Activated gamma-delta T cell treated with anti-CD3 and anti-CD28 coated beads, Interleukin-2, amount 50 U/mL, for 16 hours (primary cell): ENCODE data around the gene SIRPB2.

Experiments
- DNase-seq: peaks from one replicate; pipeline ENCODE4 v3.0.0-alpha.2; 2020; ENCODE audit warnings: low read depth

SIRPB2 gene

GRCh38 chr20:1471242-1471641 is 20.0 kb downstream of the SIRPB2 start:
- no peak for DNase-seq

DNA sequence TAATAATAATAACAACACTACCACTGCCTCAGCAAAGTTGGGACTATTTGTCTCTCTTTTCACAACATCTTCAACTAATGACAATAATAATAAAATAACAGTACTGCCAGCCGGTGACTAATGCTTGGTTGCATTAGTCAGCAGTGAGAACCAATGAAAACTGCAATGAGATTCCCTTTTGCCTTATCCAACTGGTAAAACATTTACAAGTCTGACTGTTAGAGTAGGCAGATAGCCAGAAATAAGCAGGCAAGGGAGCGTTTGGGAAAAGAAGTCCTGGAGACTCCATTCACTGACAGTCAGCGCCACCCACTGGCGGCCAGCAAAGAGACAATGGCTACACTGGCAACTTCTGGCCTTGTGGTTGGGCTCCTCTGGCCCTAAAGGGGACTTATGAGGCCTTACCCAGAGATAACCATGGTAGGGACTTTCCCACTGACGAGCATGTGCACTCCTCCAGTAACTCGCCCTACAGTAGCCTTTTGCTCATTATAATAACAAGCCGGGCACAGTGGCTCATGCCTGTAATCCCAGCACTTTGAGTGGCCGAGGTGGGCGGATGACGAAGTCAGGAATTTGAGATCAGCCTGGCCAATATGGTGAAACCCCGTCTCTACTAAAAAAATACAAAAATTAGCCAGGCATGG is 21.2 kb downstream of the SIRPB2 start:
- DNase-seq: no peak

GRCh38 chr20:1469306-1469905 is 21.8 kb downstream of the SIRPB2 start:
- DNase-seq: no peak

GRCh38 chr20:1468117-1468624 is 23.0 kb downstream of the SIRPB2 start:
- DNase-seq: no peak

GRCh38 chr20:1467355-1468116 is 23.7 kb downstream of the SIRPB2 start:
- DNase-seq: no peak

DNA sequence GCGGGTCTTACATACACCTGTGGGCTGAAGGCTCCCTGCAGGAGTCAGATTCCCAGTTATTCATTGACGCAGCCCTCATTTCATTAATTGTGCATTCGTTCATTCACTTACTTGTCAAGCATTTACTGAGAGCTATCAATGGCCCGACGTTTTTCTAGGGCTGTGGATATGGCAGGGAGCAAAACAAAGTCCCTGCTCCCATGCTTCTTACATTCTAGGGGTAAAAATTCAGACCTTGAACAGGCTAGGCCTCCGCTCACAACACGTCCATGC is 24.2 kb downstream of the SIRPB2 start:
- no peak for DNase-seq

DNA sequence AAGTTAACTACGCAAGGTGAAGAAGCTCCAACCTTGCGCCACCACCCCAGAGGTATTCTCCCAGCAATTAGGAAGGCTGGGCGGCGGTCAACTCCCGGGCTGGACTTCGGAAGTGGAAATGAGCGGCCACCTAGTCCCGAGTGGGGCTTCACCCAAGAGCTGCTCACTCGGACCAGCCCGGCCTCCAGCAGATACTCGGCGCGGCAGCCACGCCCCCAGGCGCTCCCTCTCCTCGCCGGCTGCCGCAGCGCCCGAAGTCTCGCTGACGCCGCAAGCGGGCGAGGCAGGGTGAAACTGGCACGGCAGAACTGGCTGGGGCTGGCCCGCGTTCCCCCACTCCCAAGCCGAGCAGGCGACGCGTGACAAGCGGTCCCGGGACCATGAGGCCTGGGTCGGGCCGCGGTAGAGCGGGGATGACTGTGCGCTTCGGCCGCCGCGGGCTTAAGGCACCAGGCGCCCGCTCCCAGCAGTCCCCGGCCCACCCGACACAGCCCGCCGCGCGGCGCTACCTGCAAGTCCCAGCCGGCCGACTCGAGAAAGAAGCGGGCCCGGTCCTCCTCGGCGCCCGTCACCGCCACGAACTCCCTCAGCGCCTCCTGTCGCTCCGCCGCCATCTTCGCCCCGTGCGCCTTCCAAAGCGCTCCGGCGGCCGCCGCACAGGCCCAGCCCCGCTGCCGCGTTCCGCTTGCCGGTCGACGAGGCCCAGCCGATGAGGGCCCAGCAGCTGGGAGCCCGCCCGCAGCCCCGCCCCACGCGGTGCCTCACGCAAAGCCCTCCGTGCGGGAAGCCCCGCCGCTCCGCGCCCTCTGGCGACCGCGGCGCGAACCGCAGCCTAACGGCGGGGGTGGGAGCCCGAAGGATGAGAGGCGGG is 24.8 kb downstream of the SIRPB2 start, which contains the start of gene NSFL1C:
NSFL1C (minus strand) TSS at position 639 of the 871 bp plus-strand sequence; CDS start at position 614, 25 bp downstream.
- peak; percentile 97 for DNase-seq

DNA sequence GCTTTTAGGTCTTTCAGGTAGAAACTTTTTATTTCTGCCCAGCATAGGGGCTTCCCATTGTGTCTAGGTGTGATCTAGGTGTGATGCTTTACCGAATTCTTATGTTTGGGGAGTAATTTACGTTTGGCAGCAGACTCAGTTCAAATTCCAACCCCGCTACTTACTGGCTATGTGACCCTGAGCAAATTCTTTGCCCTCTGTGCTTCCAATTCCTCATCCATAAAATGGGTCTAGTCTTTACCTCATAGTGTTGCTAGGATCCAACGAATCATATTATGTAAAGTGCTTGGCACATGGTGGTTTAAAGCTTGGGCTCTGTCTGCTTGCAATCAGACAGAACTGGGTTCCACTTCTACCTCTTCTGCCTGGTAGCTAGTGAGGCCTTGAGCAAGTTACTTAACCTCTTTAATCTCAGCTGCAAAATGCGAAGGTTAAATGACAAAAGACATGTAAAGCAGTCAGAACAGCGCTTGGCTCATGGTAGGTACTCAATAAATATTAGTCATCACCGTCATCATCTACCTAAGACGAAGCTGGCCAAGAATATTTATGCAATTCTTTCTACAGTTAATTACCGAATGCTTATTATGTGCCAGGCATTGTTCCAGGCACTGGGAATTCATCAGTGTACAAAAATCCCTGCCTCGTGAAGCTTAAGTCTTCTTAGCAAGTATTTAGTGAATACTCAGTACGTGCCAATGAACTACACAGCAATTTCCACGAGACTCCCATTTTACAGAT is 25.6 kb downstream of the SIRPB2 start:
- DNase-seq: no peak

GRCh38 chr20:1463971-1464570 is 27.1 kb downstream of the SIRPB2 start:
- DNase-seq: no peak

DNA sequence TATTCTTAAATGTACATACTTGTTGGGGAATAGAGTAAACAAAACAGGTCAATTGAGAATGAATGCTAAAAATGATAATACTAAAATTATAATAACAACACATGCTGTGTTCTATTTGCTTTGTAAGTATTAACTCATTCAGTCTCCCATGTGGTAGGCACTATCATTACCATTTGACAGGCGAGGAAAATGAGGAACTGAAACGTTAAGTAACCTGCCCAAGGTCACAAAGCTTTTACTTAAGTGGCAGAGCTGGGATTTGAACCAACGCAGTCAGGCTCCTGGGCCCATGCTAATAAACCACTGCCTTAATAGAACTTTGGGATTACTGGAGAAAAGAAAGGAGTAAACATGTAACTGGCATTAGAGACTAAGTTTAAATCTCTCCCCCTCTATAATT is 28.4 kb downstream of the SIRPB2 start:
- no peak for DNase-seq

DNA sequence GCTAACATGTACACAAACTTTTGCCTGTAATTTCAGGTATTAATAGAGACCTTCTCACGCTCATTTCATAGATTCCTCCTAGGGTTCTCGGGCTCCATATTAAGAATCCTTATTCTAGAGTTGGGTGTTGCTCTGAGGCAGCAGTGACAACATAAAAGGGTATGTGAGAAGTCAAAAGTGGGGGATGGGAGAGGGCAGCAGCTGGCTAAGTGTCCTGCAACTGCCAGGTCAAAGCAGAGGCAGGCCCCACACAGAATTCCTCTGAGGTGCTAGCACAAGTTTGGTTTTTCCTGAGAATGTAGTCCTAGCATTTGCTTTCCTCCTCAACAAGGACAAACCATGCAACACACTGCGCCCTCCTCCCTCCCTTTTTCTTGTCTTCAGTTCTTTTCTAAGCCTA is 29.2 kb downstream of the SIRPB2 start:
- DNase-seq: no peak

- no peak for DNase-seq
Observed at GRCh38 chr20:1460275-1460674, 30.9 kb downstream of the SIRPB2 start.

- DNase-seq: no peak
Observed at GRCh38 chr20:1457992-1458391, 33.2 kb downstream of the SIRPB2 start.

GRCh38 chr20:1456300-1456699 is 34.9 kb downstream of the SIRPB2 start:
- DNase-seq: no peak

GRCh38 chr20:1450926-1451491 is 40.2 kb downstream of the SIRPB2 start:
- no peak for DNase-seq

GRCh38 chr20:1449370-1449769 is 41.9 kb downstream of the SIRPB2 start:
- no peak for DNase-seq

DNA sequence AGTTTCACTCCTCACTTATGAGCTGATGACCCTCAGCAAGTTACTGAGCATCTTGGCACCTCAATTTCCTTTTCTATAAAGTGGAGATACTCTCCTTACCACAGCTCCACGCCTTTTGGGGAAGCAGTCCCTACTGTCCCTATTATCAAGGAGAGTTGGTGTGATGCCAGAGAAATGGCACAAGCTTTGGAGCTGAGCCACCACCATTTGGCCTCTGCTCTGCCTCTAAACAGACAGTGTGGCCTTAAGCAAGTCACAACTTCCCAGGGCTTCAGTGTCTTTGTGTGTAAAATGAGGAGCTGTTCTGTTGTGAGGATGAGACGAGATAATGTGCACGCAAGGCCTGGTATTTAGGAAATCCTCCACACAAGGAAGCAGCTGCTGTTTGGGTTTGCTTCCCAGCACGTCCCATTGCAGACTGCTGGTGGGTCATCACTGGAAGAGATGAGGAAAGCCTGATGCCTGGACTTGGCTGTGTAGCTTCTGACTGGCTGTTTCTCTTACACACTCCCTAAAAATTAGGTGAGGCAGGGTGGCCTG is 43.1 kb downstream of the SIRPB2 start:
- DNase-seq: no peak

GRCh38 chr20:1446536-1446935 is 44.7 kb downstream of the SIRPB2 start:
- no peak for DNase-seq

DNA sequence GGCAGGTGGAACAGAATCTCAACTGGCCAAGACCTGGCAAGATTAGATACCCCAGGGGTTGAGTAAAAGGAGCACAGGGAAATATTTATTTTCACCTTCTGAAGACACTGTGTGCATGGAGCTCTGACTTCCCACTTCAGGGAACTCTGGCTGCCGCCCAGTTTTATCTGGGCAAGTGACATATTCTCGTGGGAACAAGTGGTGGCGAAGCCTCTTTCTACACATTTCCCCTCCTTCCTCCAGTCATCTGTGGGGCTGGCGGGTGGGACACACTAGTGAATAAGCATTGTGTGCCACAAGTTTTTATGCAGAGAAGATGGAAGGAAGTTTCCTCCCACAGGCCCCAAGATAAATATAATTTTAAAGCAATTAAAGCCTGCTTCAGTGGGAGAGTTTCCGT is 48.1 kb downstream of the SIRPB2 start:
- no peak for DNase-seq

DNA sequence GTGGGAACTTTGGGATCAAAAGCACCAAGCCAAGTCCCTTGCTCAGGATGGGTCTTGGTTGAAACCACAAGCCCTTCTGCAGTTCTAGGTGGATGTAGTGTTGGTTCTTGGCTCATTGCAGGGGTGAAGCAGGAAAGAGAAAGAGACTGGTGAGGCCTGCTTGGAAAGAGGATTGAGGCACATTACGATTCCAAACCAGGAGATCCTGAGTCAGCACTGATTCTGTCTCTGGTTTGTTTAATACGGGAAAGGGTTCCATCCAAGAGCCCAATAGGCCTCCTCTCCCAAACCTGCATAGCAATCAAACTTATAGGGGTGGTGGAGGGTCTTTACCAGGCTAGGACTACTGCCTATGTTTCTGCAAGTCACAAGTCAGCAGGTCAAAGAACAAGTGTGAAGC is 48.9 kb downstream of the SIRPB2 start:
- no peak for DNase-seq

DNA sequence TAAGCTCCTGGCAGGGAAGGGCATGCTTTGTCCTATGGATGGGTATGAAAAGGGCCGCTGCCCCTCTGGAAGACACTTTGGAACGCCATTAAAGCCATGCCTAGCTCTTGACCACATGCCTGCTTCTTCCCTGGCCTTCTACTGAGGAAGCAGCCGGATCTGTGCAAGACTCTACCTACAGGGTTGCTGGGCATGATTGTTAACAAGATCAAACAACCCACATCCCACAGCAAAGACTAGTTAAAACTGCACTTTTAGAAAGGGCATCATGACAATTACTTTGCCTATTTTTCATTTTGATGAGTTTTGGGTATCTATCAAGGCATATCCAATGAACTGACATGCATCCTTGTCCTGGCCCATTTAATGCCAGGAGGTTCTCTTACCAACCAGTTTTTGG is 50.1 kb downstream of the SIRPB2 start:
- no peak for DNase-seq
